ENCODE measurements around the gene EXOC4. TPM values are rescaled to one million over a fixed set of nuclear protein-coding genes. Genes with fewer than 3 reads are reported as not detected.

EXOC4 gene
- total RNA-seq, 1 experiment from 2014 or later = 75.8 TPM

GRCh38 chr7:133704453-133704852 is 451.6 kb downstream of the EXOC4 start:
- no peaks in the 10 kb centered on the region for H3K36me3 Mint-ChIP-seq (ENCODE audit: insufficient read depth in 1 of 3, low read depth in 3 of 3)
- no peak overlapping the region for H3T11ph ChIP-seq (ENCODE audit: low read length)
- no peak overlapping the region for H2BK12ac ChIP-seq (ENCODE audit: insufficient read length, low read depth, low read length)
- H3K27ac ChIP-seq (ENCODE audit: insufficient read length, low read depth, low read length) = no peak overlapping the region
- H3K79me1 ChIP-seq (ENCODE audit: insufficient read depth, low read depth, low read length, poor library complexity, severe bottlenecking) = no peaks in the 10 kb centered on the region
- no peaks in the 10 kb centered on the region for H3K9me3 ChIP-seq (ENCODE audit: control insufficient read depth, low read depth, low read length)
- H3K9ac ChIP-seq (ENCODE audit: extremely low read depth, insufficient read length, low read length) = no peak overlapping the region
- H3K27me3 Mint-ChIP-seq (ENCODE audit: low read depth) = no peaks in the 10 kb centered on the region
- H3K23ac ChIP-seq (ENCODE audit: insufficient read length, low read depth, low read length) = no peak overlapping the region
- no peaks in the 10 kb centered on the region for H3K4me1 ChIP-seq (ENCODE audit: insufficient read depth, low read length)
- no peaks in the 10 kb centered on the region for H3K27me3 ChIP-seq (ENCODE audit: insufficient read depth, low read length)
- TF ChIP-seq CTCF (conservative IDR thresholded peaks at IDR 0.05) = no peak
- no peak overlapping the region for H3K56ac ChIP-seq (ENCODE audit: insufficient read length, low read depth, low read length)
- H3K4me1 Mint-ChIP-seq = no peaks in the 10 kb centered on the region
- H2AFZ ChIP-seq (ENCODE audit: low read length) = no peak overlapping the region
- WGBS (ENCODE audit: extremely low coverage, insufficient read length, low lambda C conversion rate) = no CpG with 5 or more reads among the region's 2 CpGs
- H3K4me3 Mint-ChIP-seq = no peak overlapping the region
- no peak overlapping the region for H4K91ac ChIP-seq (ENCODE audit: insufficient read length, low read depth, low read length)
- H4K8ac ChIP-seq (replicated peaks; ENCODE audit: insufficient read length, low read depth, low read length) = no peak overlapping the region
- H3K27ac Mint-ChIP-seq = peak overlapping the region in 1 of 3 experiments; percentile 7; a peak in 1 of 7 replicates
- no peak overlapping the region for H2AK5ac ChIP-seq (ENCODE audit: insufficient read length, low read length)
- no peak overlapping the region for H2BK15ac ChIP-seq (ENCODE audit: low read depth, low read length)
- no peak overlapping the region for H3K4ac ChIP-seq (ENCODE audit: low read depth, low read length)
- H2BK5ac ChIP-seq (ENCODE audit: insufficient read length, low read length) = no peak overlapping the region
- H2BK20ac ChIP-seq (ENCODE audit: low read depth, low read length, poor library complexity, severe bottlenecking) = no peak overlapping the region
- H3K9me3 Mint-ChIP-seq = no peaks in the 10 kb centered on the region
- H4K5ac ChIP-seq (ENCODE audit: insufficient read length, low read depth, low read length) = no peak overlapping the region
- H3K23me2 ChIP-seq (ENCODE audit: insufficient read length, low read depth, low read length, poor library complexity, severe bottlenecking) = no peaks in the 10 kb centered on the region
- H3K4me2 ChIP-seq (ENCODE audit: insufficient read depth, insufficient read length, low read length) = no peak overlapping the region
- H3K79me2 ChIP-seq (ENCODE audit: insufficient read depth, low read length) = no peaks in the 10 kb centered on the region
- no peaks in the 10 kb centered on the region for H4K20me1 ChIP-seq (ENCODE audit: control insufficient read depth, insufficient read depth, insufficient read length)
- H3K14ac ChIP-seq (ENCODE audit: insufficient read depth, low read length) = no peak overlapping the region
- no peak for DNase-seq
- H3K18ac ChIP-seq (ENCODE audit: insufficient read length, low read depth, low read length) = no peak overlapping the region
- H2BK120ac ChIP-seq (ENCODE audit: low read depth, low read length, poor library complexity, severe bottlenecking) = no peak overlapping the region
